Vagina (tissue), 2 donors: ENCODE results near the gene CTBP2.

Experiments used
- POLR2A ChIP-seq, 2 donors: fragments of 450-650 bp; IDR thresholded peaks; one replicate each; pipeline ENCODE4 v1.6.1; 2017; ENCODE audit warnings: antibody characterized with exemption in 2 of 2, mild to moderate bottlenecking in 2 of 2, moderate library complexity in 2 of 2
- POLR2AphosphoS5 ChIP-seq, 2 donors: sonication (generic); formaldehyde crosslinking; IDR thresholded peaks; one replicate each; pipeline ENCODE4 v1.9.0; 2017; ENCODE audit warnings: antibody characterized with exemption in 2 of 2, mild to moderate bottlenecking in 2 of 2, low read depth in 1 of 2; ENCODE audit not compliant: insufficient read depth in 1 of 2
- TF ChIP-seq, protein P1 (sequence below), 3 experiments: fragments of 450-650 bp in 2 of 3; fragments of 200-600 bp in 1 of 3; sonication (generic) in 1 of 3; IDR thresholded peaks; one replicate each; pipeline ENCODE4 v1.5.1; 2017 to 2019; ENCODE audit warnings: antibody characterized with exemption in 3 of 3, mild to moderate bottlenecking in 2 of 3, moderate library complexity in 2 of 3

DNA sequence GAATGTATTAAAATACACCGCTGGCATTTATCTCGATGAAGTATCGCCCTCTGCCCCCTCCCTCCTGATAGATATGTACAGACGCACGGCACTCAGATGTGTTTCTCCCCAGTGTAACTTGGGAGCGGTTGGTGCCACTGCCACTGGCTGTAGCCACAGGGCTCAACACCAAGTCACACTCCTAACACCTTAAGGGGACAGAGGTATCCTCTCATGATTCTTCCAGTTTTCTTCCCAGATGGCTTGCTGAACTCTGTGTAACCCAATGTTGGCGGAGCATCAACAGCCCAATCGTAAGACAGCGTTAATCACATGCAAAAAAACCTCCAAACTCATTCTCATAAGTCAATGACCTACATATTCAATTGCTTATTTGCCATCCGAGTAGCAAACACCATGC is 35.5 kb downstream of the CTBP2 start:
- TF ChIP-seq POLR2A (IDR thresholded peaks at IDR 0.05) (no peak), POLR2AphosphoS5 (IDR thresholded peaks at IDR 0.05; ENCODE audit: insufficient read depth in 1 of 2, low read depth in 1 of 2) (no peak)
- TF ChIP-seq, protein P1, sequence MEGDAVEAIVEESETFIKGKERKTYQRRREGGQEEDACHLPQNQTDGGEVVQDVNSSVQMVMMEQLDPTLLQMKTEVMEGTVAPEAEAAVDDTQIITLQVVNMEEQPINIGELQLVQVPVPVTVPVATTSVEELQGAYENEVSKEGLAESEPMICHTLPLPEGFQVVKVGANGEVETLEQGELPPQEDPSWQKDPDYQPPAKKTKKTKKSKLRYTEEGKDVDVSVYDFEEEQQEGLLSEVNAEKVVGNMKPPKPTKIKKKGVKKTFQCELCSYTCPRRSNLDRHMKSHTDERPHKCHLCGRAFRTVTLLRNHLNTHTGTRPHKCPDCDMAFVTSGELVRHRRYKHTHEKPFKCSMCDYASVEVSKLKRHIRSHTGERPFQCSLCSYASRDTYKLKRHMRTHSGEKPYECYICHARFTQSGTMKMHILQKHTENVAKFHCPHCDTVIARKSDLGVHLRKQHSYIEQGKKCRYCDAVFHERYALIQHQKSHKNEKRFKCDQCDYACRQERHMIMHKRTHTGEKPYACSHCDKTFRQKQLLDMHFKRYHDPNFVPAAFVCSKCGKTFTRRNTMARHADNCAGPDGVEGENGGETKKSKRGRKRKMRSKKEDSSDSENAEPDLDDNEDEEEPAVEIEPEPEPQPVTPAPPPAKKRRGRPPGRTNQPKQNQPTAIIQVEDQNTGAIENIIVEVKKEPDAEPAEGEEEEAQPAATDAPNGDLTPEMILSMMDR (IDR thresholded peaks at IDR 0.05), result no peak
